Activated T-cell treated with anti-CD3 and anti-CD28 coated beads, Interleukin-2, amount 50 U/mL, for 24 hours (primary cell): Measurements from ENCODE around the gene SDS.
A peak's percentile ranks its signal among the peaks of the same experiment; 100 is the strongest.

ENCODE experiments used
- DNase-seq: peaks from one replicate; pipeline ENCODE4 v3.0.0-alpha.2; 2020
- H3K27ac Mint-ChIP-seq: 2 replicates; pipeline ENCODE4 v1.8.0; 2020; ENCODE audit warnings: mild to moderate bottlenecking, mixed read lengths
- H3K27me3 Mint-ChIP-seq: 2 replicates; pipeline ENCODE4 v1.8.0; 2020; ENCODE audit warnings: mixed read lengths
- H3K36me3 Mint-ChIP-seq: 2 replicates; pipeline ENCODE4 v1.8.0; 2020; ENCODE audit warnings: low read depth, mixed read lengths
- H3K4me1 Mint-ChIP-seq: 2 replicates; pipeline ENCODE4 v1.8.0; 2020; ENCODE audit warnings: low read depth, mixed read lengths
- H3K4me3 Mint-ChIP-seq: 2 replicates; pipeline ENCODE4 v1.8.0; 2020; ENCODE audit warnings: mild to moderate bottlenecking, moderate library complexity, mixed read lengths
- H3K9me3 Mint-ChIP-seq: 2 replicates; pipeline ENCODE4 v1.8.0; 2020; ENCODE audit warnings: mixed read lengths

SDS gene

DNA sequence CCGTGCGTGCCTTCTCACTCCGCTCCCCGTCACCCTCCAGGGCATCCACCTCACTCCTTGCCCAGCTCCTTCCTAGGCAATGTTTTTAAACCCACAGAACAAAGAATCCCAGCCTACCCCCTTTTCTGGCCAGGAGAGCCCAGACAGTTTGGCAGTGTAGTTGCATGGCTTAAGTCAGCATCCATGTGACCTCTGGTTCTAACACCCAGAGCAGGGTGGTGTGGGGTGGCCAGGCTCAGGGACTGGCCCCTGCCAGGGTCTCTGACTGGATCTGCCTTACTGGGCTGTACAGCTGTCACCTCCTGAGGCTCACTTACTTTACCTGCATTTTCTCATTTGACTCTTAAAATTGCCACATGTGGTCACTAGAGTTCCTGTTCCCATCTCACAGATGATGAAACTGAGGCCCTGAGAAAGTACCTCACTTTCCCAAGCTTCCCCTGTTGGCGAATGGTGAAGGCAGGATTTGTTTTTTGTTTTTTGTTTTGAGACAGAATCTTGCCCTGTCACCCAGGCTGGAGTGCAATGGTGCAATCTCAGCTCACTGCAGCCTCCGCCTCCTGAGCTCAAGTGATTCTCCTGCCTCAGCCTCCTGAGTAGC, 18.3 kb downstream of the SDS start:
- H3K27ac Mint-ChIP-seq: peak overlapping the region; percentile 6
- no peaks in the 10 kb centered on the region for H3K9me3 Mint-ChIP-seq
- peaks cover 64% of the 10 kb centered on the region for H3K36me3 Mint-ChIP-seq
- no peaks in the 10 kb centered on the region for H3K27me3 Mint-ChIP-seq
- H3K4me3 Mint-ChIP-seq: no peak overlapping the region
- no peak for DNase-seq
- H3K4me1 Mint-ChIP-seq: no peaks in the 10 kb centered on the region

DNA sequence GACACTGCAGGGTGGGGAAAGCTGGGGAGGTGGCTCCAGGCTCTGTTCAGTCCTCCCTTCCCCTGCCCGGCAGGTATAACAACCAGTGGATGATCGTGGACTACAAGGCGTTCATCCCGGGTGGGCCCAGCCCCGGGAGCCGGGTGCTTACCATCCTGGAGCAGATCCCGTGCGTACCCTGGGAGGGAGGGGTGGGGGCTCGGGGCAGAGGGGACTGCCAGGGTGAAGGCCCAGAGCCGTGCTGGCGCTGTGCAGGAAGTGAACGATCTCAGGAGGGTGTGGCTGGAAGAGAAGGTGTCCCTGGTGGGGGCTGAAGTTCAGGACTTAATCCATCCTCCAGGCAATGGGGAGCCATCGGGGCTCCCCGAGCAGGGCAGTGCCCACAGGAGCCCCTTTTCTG, 18.9 kb downstream of the SDS start:
- no peaks in the 10 kb centered on the region for H3K27me3 Mint-ChIP-seq
- no peak for DNase-seq
- H3K9me3 Mint-ChIP-seq: no peaks in the 10 kb centered on the region
- H3K27ac Mint-ChIP-seq: no peak overlapping the region
- H3K36me3 Mint-ChIP-seq: peaks cover 66% of the 10 kb centered on the region
- H3K4me3 Mint-ChIP-seq: no peak overlapping the region
- no peaks in the 10 kb centered on the region for H3K4me1 Mint-ChIP-seq

DNA sequence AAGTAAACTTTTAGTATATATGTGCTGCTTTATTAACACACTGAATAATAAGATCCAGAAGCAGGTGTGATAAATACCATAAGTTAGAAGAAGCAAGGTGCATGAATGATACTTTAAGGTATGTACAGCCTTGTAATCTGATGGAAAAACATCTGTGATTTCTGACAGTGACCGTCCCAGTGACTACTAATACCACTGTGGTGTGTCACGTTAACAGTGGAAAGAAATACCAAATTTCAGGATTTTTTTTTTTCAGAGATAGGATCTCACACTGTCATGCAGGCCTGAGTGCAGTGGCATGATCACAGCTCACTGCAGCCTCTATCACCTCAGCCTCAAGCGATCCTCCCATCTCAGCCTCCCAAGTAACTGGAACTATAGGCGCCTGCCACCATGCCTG, 21.5 kb downstream of the SDS start:
- H3K36me3 Mint-ChIP-seq: peaks cover 62% of the 10 kb centered on the region
- no peaks in the 10 kb centered on the region for H3K9me3 Mint-ChIP-seq
- no peak for DNase-seq
- H3K27me3 Mint-ChIP-seq: no peaks in the 10 kb centered on the region
- no peak overlapping the region for H3K4me3 Mint-ChIP-seq
- no peak overlapping the region for H3K27ac Mint-ChIP-seq
- H3K4me1 Mint-ChIP-seq: no peaks in the 10 kb centered on the region

DNA sequence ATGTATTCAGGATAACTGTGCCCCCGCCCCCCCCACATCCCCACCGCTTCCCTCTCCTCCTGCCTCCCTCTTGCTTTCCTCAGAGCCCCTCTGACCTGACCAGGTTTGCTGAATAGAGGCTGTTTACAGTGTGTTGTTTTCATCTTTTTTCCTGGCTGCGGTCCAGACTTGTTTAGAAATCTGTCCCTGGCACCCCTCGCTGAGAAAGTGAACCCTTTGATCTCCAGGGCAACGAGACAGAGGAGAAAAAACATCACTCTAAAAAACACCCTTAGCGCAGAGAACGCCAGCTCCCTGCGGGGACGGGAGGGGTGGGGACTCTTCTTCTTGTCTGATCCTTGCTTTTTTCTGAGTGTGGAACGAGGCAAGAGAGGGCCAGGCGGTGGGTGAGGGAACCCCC, 22.5 kb downstream of the SDS start:
- Mint-ChIP-seq H3K4me1 (no peaks in the 10 kb centered on the region), H3K9me3 (no peaks in the 10 kb centered on the region), H3K27me3 (no peaks in the 10 kb centered on the region), H3K27ac (no peak overlapping the region), H3K4me3 (no peak overlapping the region), H3K36me3 (peaks cover 64% of the 10 kb centered on the region)
- no peak for DNase-seq

DNA sequence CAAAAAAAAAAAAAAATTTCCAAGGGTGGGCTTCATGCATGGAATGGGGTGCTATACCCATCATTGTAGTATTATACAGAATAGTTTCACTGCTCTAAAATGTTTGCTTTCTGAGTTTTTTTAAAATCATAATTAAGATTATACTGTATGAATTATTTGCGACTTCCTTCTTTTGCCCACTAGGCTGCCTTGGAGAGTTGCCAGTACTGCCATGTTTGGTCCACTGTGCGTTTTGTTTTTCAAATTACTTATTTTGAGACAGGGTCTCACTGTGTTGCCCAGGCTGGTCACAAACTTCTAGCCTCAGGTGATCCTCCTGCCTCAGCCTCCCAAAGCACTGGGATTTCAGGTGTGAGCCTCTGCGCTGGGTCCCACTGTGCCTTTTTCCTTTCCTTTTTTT, 25.4 kb downstream of the SDS start:
- no peaks in the 10 kb centered on the region for H3K4me1 Mint-ChIP-seq
- peaks cover 63% of the 10 kb centered on the region for H3K36me3 Mint-ChIP-seq
- H3K27me3 Mint-ChIP-seq: no peaks in the 10 kb centered on the region
- no peaks in the 10 kb centered on the region for H3K9me3 Mint-ChIP-seq
- no peak overlapping the region for H3K4me3 Mint-ChIP-seq
- DNase-seq: no peak
- H3K27ac Mint-ChIP-seq: no peak overlapping the region

DNA sequence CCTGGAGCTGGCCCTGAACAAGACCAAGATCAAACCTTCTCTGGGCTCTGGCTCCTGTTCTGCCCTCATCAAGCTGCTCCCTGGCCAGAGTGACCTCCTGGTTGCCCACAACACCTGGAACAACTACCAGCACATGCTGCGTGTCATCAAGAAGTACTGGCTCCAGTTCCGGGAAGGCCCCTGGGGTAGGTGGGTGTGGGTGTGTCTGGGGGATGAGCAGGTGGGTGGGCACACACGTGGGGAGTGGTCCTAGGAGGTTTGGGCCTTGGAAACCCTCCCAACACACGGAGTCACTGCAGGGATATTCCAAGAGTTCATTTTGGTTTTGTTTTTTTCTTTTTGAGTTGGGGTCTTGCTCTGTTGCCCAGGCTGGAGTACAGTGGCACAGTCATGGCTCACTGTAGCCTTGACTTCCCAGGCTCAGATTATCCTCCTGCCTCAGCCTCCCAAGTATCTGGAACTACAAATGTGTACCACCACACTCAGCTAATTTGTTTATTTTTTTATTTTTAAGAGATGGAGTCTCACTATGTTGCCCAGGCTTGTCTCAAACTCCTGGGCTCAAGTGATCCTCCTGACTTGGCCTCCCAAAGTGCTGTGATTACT, 28.8 kb downstream of the SDS start:
- H3K36me3 Mint-ChIP-seq: peaks cover 64% of the 10 kb centered on the region

DNA sequence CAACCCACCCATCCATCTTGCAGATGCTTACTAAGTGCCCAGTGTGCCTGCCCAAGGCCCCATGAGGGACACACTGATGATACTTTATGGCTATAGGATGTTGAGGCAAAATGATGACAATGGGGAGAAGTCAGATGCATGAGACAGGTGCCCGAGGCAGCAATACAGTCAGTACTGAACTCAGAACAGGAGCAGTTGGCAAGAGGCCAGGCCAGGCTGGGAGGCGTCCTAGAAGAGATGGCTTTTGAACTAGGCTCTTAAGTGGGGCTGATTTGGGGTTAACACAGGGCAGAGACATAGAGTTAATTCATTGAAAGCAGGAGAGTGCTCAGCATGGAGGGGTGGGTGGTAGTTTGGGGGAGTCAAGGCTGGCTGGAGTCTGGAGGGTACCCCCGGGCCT, 29.7 kb downstream of the SDS start:
- H3K4me3 Mint-ChIP-seq: no peak overlapping the region
- H3K27ac Mint-ChIP-seq: no peak overlapping the region
- DNase-seq: no peak
- no peaks in the 10 kb centered on the region for H3K4me1 Mint-ChIP-seq
- H3K9me3 Mint-ChIP-seq: no peaks in the 10 kb centered on the region
- H3K27me3 Mint-ChIP-seq: no peaks in the 10 kb centered on the region
- H3K36me3 Mint-ChIP-seq: peaks cover 67% of the 10 kb centered on the region

More for the DNA sequence above, 28.8 kb downstream of the SDS start:
- DNase-seq: no peak
- Mint-ChIP-seq H3K27ac (no peak overlapping the region), H3K9me3 (no peaks in the 10 kb centered on the region), H3K4me3 (no peak overlapping the region), H3K27me3 (no peaks in the 10 kb centered on the region), H3K4me1 (no peaks in the 10 kb centered on the region)

DNA sequence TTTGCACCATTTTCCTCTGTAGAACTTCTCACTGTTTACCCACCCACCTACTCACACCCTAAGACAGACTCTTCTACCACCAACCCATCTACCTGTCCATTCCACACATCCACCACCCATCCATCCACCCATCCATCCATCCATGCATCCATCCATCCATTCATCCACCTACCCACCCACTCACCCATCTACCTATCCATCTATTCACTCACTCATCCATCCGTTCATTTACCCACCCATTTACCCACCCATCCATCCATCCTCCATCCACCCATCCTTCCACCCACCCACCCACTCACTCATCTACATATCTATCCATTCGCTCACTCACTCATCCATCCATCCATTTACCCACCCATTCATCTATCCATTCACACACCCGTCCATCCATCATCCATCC, 30.2 kb downstream of the SDS start:
- Mint-ChIP-seq H3K36me3 (peaks cover 72% of the 10 kb centered on the region), H3K27ac (no peak overlapping the region), H3K4me1 (no peaks in the 10 kb centered on the region), H3K4me3 (no peak overlapping the region), H3K9me3 (no peaks in the 10 kb centered on the region), H3K27me3 (no peaks in the 10 kb centered on the region)
- no peak for DNase-seq

DNA sequence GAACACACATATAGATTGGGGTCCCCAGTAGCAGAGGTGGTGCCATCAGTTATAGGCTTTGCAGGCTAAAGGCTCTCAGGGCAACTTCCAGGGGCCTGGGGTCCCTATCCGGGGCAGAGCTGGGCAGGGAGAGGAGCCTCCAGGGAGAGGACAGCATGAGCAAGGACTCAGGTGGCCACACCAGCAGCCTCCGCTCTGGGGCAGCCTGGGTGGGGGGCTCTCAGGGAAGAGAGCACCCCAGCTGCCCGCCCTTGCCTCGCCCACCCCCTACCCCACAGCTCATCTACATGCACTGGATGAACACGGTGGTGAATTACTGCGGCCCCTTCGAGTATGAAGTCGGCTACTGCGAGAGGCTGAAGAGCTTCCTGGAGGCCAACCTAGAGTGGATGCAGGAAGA, 31.3 kb downstream of the SDS start:
- Mint-ChIP-seq H3K9me3 (no peaks in the 10 kb centered on the region), H3K27me3 (no peaks in the 10 kb centered on the region), H3K36me3 (peaks cover 71% of the 10 kb centered on the region), H3K27ac (no peak overlapping the region), H3K4me1 (no peaks in the 10 kb centered on the region), H3K4me3 (no peak overlapping the region)
- no peak for DNase-seq

DNA sequence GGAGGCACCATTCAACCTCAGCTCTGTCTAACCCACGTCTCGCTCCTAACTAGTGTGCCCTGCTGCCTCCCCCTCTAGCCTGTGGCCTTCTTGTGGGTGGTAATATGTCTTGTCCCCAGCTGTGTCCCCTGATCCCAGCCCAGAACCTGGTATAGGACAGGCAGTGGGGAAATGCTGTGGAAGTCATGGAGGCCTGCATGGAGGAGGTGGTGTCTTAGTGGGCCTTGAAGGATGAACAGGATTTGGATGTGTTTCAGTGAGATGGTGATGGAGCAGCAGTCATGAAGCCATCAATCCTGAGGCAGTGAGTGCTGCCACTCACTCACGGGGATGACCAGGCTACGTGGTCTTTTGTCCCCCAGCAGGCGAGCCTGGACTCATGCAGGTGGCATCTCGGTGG, 31.9 kb downstream of the SDS start:
- no peak overlapping the region for H3K27ac Mint-ChIP-seq
- H3K36me3 Mint-ChIP-seq: peaks cover 65% of the 10 kb centered on the region
- DNase-seq: no peak
- H3K4me3 Mint-ChIP-seq: no peak overlapping the region
- no peaks in the 10 kb centered on the region for H3K9me3 Mint-ChIP-seq
- no peaks in the 10 kb centered on the region for H3K4me1 Mint-ChIP-seq
- H3K27me3 Mint-ChIP-seq: no peaks in the 10 kb centered on the region

DNA sequence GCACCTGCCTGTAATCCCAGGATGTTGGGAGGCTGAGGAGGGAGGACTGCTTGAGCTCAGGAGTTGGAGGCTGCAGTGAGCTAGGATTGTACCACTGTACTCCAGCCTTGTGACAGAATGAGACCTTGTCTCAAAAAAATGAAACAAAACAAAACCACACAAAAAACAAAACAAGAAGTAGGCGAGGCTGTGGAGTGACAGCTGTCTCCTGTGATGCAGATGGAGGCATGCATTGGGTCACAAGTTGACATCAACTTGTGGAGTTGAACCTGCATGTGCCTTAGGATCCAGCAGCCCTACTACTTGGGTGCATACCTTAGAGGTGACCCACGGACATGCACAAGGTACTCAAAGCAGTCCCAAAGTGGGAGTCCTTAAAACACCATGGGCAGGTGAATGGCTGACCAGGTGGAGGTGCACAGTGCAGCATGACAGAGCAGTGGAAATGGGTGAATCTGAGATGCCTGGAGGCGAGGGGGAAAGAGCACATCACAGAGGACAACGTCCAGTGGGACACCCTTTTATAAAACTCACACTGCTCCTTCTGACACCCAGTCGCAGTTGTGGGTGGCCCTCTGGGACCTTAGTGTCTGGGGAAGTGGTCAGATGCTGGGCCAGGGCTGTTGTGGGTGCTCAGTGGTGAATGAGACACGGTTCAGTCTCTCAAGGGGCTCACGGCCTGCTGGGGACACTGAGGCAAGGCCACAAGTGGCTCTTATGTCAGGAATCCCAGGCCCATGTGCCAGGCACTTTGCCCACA, 32.6 kb downstream of the SDS start:
- Mint-ChIP-seq H3K4me3 (no peak overlapping the region), H3K36me3 (peaks cover 60% of the 10 kb centered on the region), H3K27me3 (no peaks in the 10 kb centered on the region), H3K9me3 (no peaks in the 10 kb centered on the region), H3K4me1 (no peaks in the 10 kb centered on the region), H3K27ac (no peak overlapping the region)
- DNase-seq: no peak

DNA sequence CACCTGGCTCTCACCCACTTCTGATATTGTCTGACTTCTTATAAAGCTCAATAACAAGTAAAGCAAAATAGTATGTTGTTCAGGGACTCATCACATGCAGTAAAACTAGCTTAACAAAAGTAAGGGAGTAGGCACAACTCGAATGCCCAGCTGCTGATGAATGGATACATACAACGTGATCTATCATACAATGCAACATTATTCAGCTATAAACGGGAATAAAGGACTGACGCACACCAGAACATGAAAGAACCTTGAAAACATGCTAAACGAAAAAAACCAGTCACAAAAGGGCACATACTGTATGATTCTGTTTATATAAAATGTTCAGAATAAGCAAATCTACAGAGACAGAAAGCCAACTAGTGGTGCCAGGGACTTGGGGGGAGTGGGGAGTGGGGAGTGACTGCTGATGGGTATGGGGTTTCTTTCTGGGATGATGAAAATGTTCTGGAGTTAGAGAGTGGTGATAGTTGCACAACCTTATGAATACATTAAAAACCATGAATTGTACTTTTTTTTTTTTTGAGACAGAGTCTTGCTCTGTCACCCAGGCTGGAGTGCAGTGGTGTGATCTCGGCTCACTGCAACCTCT, 34.2 kb downstream of the SDS start:
- peaks cover 56% of the 10 kb centered on the region for H3K36me3 Mint-ChIP-seq
- no peaks in the 10 kb centered on the region for H3K4me1 Mint-ChIP-seq
- no peak for DNase-seq
- no peak overlapping the region for H3K27ac Mint-ChIP-seq
- no peaks in the 10 kb centered on the region for H3K27me3 Mint-ChIP-seq
- no peak overlapping the region for H3K4me3 Mint-ChIP-seq
- H3K9me3 Mint-ChIP-seq: no peaks in the 10 kb centered on the region

DNA sequence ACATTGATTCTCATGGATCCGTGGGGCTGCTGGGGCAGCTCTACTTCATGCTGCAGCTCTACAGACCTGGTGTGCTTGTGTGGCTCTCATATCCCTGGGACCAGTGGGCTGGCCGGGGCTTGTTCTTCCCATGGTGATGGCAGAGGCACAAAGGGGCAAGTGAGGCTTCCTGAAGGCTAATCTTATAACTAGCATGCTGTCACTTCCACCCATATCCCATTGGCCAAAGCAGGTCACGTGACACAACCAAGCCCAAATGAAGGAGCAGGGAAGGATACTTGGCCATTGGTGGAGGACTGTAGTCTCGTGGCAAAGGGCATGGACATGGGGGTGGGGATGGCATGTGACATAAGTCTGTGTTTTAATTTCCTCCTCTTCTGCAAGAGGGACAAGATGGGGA, 35.4 kb downstream of the SDS start:
- Mint-ChIP-seq H3K4me3 (no peak overlapping the region), H3K36me3 (peaks cover 58% of the 10 kb centered on the region), H3K27ac (no peak overlapping the region), H3K27me3 (no peaks in the 10 kb centered on the region), H3K4me1 (no peaks in the 10 kb centered on the region), H3K9me3 (no peaks in the 10 kb centered on the region)
- no peak for DNase-seq

DNA sequence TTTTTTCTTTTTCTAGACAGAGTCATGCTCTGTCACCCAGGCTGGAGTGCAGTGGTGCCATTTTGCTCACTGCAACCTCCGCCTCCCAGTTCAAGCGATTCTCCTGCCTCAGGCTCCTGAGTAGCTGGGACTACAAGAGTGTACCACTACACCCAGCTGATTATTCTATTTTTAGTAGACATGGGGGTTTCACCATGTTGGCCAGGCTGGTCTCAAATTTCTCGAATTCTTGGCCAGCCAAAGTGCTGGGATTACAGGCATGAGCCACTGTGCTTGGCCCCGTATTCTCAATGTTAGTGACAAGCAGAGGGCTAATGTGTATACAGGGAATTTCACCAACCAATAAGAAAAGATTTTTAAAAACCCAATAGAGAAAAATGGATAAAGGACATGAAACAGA, 36.9 kb downstream of the SDS start:
- no peak overlapping the region for H3K27ac Mint-ChIP-seq
- no peaks in the 10 kb centered on the region for H3K27me3 Mint-ChIP-seq
- no peak overlapping the region for H3K4me3 Mint-ChIP-seq
- H3K9me3 Mint-ChIP-seq: no peaks in the 10 kb centered on the region
- peaks cover 47% of the 10 kb centered on the region for H3K36me3 Mint-ChIP-seq
- no peak for DNase-seq
- H3K4me1 Mint-ChIP-seq: peaks cover 2% of the 10 kb centered on the region
